OCI-LY7 (cell line): ENCODE data around the gene RHOU. TPM values are rescaled to one million over a fixed set of nuclear protein-coding genes. Genes with fewer than 3 reads are reported as not detected.

Source experiments
- BruUV-seq: library from RNA; stranded (reverse); fragments of 400-500 nt; replicated peaks from 2 replicates; lab custom pipeline; 2021; lab: Mats Ljungman, UMichigan
- CTCF ChIA-PET: fragments of 300-600 bp; sonication (Branson Sonifier 250); formaldehyde crosslinking; loops from one replicate; lab custom pipeline; 2022; ENCODE audit warnings: antibody characterized with exemption; ENCODE audit not compliant: unreplicated experiment; lab: Charles Lee
- POLR2A ChIA-PET: fragments of 300-600 bp; sonication (Branson Sonifier 250); formaldehyde crosslinking; loops from one replicate; lab custom pipeline; 2022; ENCODE audit warnings: antibody characterized with exemption; lab: Charles Lee
- DNase-seq: peaks from one replicate; pipeline ENCODE4 v3.0.0-alpha.2; 2015; ENCODE audit warnings: low spot score
- H2AFZ ChIP-seq: fragments of 200-600 bp; sonication (generic), shearing (Covaris generic); 2 replicates; pipeline ENCODE4 v1.6.1; 2014; ENCODE audit warnings: mild to moderate bottlenecking, antibody characterized with exemption, low read length, moderate library complexity
- H3K27ac ChIP-seq: fragments of 200-600 bp; sonication (generic); 2 replicates; pipeline ENCODE4 v1.5.1; 2014; ENCODE audit warnings: mixed run types, low read depth, mild to moderate bottlenecking, moderate library complexity, low read length, inconsistent platforms; ENCODE audit not compliant: poor library complexity, severe bottlenecking
- H3K36me3 ChIP-seq: fragments of 200-600 bp; sonication (generic); 2 replicates; pipeline ENCODE4 v1.6.1; 2014; ENCODE audit warnings: mild to moderate bottlenecking, antibody characterized with exemption, low read length, moderate library complexity, mixed read lengths; ENCODE audit not compliant: insufficient read depth
- H3K4me1 ChIP-seq: fragments of 200-600 bp; sonication (generic); 2 replicates; pipeline ENCODE4 v1.5.1; 2014; ENCODE audit warnings: mild to moderate bottlenecking, low read length; ENCODE audit not compliant: insufficient read depth, poor library complexity, severe bottlenecking
- H3K4me2 ChIP-seq: fragments of 200-600 bp; sonication (generic); 2 replicates; pipeline ENCODE4 v1.6.1; 2014; ENCODE audit warnings: mild to moderate bottlenecking, low read length
- H3K4me3 ChIP-seq: fragments of 200-600 bp; sonication (generic); 2 replicates; pipeline ENCODE4 v1.5.1; 2014; ENCODE audit warnings: mild to moderate bottlenecking, low read depth, low read length; ENCODE audit not compliant: poor library complexity, severe bottlenecking
- H3K79me2 ChIP-seq: fragments of 200-600 bp; sonication (generic); 2 replicates; pipeline ENCODE4 v1.6.1; 2016; ENCODE audit warnings: low read depth, mild to moderate bottlenecking, low read length, moderate library complexity, mixed read lengths; ENCODE audit not compliant: insufficient read depth
- H3K9me2 ChIP-seq: fragments of 200-600 bp; sonication (generic); 2 replicates; pipeline ENCODE4 v1.6.1; 2016; ENCODE audit warnings: mild to moderate bottlenecking, low read length, mixed read lengths; ENCODE audit not compliant: insufficient read depth
- H3K9me3 ChIP-seq: fragments of 200-600 bp; sonication (generic); 2 replicates; pipeline ENCODE4 v1.6.1; 2014; ENCODE audit warnings: mild to moderate bottlenecking, mixed run types, low read length, mixed read lengths
- H4K20me1 ChIP-seq: fragments of 200-600 bp; sonication (generic); 2 replicates; pipeline ENCODE4 v1.6.1; 2014; ENCODE audit warnings: mild to moderate bottlenecking, antibody characterized with exemption, low read length, moderate library complexity, mixed read lengths; ENCODE audit not compliant: insufficient read depth
- CTCF ChIP-seq: fragments of 200-600 bp; sonication (generic); conservative IDR thresholded peaks from 2 replicates; pipeline ENCODE4 v1.5.1; 2014; ENCODE audit warnings: mild to moderate bottlenecking, antibody characterized with exemption, low read length, moderate library complexity, mixed read lengths
- EZH2phosphoT487 ChIP-seq: fragments of 200-600 bp; sonication (generic); IDR thresholded peaks from 2 replicates; pipeline ENCODE4 v1.6.1; 2018; ENCODE audit warnings: low read depth, borderline replicate concordance, mild to moderate bottlenecking, mixed run types, antibody characterized with exemption, low read length, moderate library complexity, mixed read lengths
- intact Hi-C: fragments of 100-400 bp; cut with micrococcal nuclease; formaldehyde crosslinking; loops from one replicate; pipeline ENCODE4 v1.10.0; 2022; ENCODE audit not compliant: unreplicated experiment
- total RNA-seq, 2 experiments: library from RNA; depleted of rRNA in 1 of 2; stranded (reverse); fragments of >200 nt in 1 of 2; shearing (Covaris generic) in 1 of 2; gene quantifications; 2 replicates each; pipeline ENCODE4 v1.2.3, GENCODE V29; 2014 to 2022

Gene RHOU
- total RNA-seq, 2 experiments from 2014 or later: not detected

- Histone ChIP-seq H2AFZ (no peak overlapping the region), H3K4me1 (no peaks in the 10 kb centered on the region), H3K4me3 (no peak overlapping the region), H3K36me3 (no peaks in the 10 kb centered on the region), H3K4me2 (no peak overlapping the region), H3K79me2 (no peaks in the 10 kb centered on the region), H3K27ac (no peak overlapping the region), H3K9me3 (no peaks in the 10 kb centered on the region), H3K9me2 (no peaks in the 10 kb centered on the region), H4K20me1 (no peaks in the 10 kb centered on the region; the same call in 1 of the 2 replicates)
- TF ChIP-seq EZH2phosphoT487 (no peak), CTCF (no peak)
- BruUV-seq: no TSS peak
- ChIA-PET CTCF (no interaction called here), POLR2A (no interaction called here)
- intact Hi-C loops: no loop called here
- DNase-seq: no peak
Measured at GRCh38 chr1:228782662-228783417, 47.6 kb downstream of the RHOU start.

- Histone ChIP-seq H3K4me3 (no peak overlapping the region), H3K79me2 (no peaks in the 10 kb centered on the region), H2AFZ (no peak overlapping the region), H3K9me2 (no peaks in the 10 kb centered on the region), H3K36me3 (no peaks in the 10 kb centered on the region), H4K20me1 (no peaks in the 10 kb centered on the region; the same call in 1 of the 2 replicates), H3K9me3 (no peaks in the 10 kb centered on the region), H3K4me2 (no peak overlapping the region), H3K27ac (no peak overlapping the region), H3K4me1 (no peaks in the 10 kb centered on the region)
- ChIA-PET POLR2A (no interaction called here), CTCF (no interaction called here)
- intact Hi-C loops: no loop called here
- TF ChIP-seq EZH2phosphoT487 (no peak), CTCF (no peak)
- DNase-seq: no peak
- no TSS peak for BruUV-seq
Measured at GRCh38 chr1:228783418-228784040, 48.2 kb downstream of the RHOU start.

GRCh38 chr1:228784181-228784580 is 48.9 kb downstream of the RHOU start:
- Histone ChIP-seq H3K4me1 (no peaks in the 10 kb centered on the region), H3K79me2 (no peaks in the 10 kb centered on the region), H3K4me2 (no peak overlapping the region), H3K9me2 (no peaks in the 10 kb centered on the region), H2AFZ (no peak overlapping the region), H3K9me3 (no peaks in the 10 kb centered on the region), H4K20me1 (no peaks in the 10 kb centered on the region; the same call in 1 of the 2 replicates), H3K27ac (no peak overlapping the region), H3K4me3 (no peak overlapping the region), H3K36me3 (no peaks in the 10 kb centered on the region)
- CTCF ChIA-PET: no interaction called here
- POLR2A ChIA-PET: no interaction called here
- intact Hi-C loops: no loop called here
- DNase-seq: no peak
- TF ChIP-seq EZH2phosphoT487 (no peak), CTCF (no peak)
- no TSS peak for BruUV-seq
